ENCODE results near the gene MED6. TPM values are rescaled to one million over a fixed set of nuclear protein-coding genes. Genes with fewer than 3 reads are reported as not detected.

MED6 gene
- total RNA-seq, 1 experiment from 2014 or later: 24.4 TPM

DNA sequence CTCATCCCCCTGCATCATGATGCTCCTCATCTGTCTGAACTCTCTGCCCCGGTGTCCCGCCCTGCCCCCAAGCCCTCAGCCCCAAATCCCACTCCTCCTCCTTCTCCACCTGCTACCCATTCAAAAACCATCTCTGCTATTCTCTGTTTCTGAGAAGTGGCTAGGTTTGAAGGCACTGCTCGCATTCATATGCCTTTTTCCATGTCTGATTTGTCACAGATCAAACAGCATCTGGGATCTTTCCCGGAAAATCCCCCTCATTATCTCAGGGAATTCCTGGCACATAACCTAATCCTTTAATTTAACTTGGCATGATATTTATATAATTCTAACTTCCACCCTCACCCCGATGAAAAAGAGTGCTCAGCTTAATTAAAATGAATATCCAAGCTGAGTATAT, 62.4 kb downstream of the MED6 start:
- ChIA-PET CTCF (no interaction called here), POLR2A (no interaction called here)
- no TSS peak for BruUV-seq (replicated peaks)
- no peaks in the 10 kb centered on the region for H3K4me1 ChIP-seq (ENCODE audit: control insufficient read depth, insufficient read depth, low read length)
- H3K27me3 ChIP-seq (ENCODE audit: control insufficient read depth, insufficient read depth, low read length): no peaks in the 10 kb centered on the region
- in situ Hi-C loops (cut with HindIII; ENCODE audit: low pct_unique_long_range_greater_than_20kb, low sequenced_read_pairs) (no loop called here), intact Hi-C loops (cut with micrococcal nuclease; ENCODE audit: unreplicated experiment) (no loop called here)
- no peaks in the 10 kb centered on the region for H3K9me3 ChIP-seq (ENCODE audit: control insufficient read depth, insufficient read depth, low read depth, low read length)
- DNase-seq (ENCODE audit: low read depth, low spot score): no peak
- no peak for ATAC-seq
- no peaks in the 10 kb centered on the region for H3K36me3 ChIP-seq (ENCODE audit: control insufficient read depth, insufficient read depth, low read length)
- no peak overlapping the region for H3K27ac ChIP-seq (ENCODE audit: low read length)
- TF ChIP-seq, protein P1, sequence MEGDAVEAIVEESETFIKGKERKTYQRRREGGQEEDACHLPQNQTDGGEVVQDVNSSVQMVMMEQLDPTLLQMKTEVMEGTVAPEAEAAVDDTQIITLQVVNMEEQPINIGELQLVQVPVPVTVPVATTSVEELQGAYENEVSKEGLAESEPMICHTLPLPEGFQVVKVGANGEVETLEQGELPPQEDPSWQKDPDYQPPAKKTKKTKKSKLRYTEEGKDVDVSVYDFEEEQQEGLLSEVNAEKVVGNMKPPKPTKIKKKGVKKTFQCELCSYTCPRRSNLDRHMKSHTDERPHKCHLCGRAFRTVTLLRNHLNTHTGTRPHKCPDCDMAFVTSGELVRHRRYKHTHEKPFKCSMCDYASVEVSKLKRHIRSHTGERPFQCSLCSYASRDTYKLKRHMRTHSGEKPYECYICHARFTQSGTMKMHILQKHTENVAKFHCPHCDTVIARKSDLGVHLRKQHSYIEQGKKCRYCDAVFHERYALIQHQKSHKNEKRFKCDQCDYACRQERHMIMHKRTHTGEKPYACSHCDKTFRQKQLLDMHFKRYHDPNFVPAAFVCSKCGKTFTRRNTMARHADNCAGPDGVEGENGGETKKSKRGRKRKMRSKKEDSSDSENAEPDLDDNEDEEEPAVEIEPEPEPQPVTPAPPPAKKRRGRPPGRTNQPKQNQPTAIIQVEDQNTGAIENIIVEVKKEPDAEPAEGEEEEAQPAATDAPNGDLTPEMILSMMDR (IDR thresholded peaks at IDR 0.05): no peak
- TF ChIP-seq POLR2AphosphoS5 (IDR thresholded peaks at IDR 0.05; ENCODE audit: low read depth, low read length) (no peak), TCF7L2 (IDR thresholded peaks at IDR 0.05; ENCODE audit: low read depth, low read length) (no peak), SIN3A (IDR thresholded peaks at IDR 0.05; ENCODE audit: borderline replicate concordance, insufficient read depth, low read depth, low read length) (no peak)
- TF ChIP-seq, protein P2, sequence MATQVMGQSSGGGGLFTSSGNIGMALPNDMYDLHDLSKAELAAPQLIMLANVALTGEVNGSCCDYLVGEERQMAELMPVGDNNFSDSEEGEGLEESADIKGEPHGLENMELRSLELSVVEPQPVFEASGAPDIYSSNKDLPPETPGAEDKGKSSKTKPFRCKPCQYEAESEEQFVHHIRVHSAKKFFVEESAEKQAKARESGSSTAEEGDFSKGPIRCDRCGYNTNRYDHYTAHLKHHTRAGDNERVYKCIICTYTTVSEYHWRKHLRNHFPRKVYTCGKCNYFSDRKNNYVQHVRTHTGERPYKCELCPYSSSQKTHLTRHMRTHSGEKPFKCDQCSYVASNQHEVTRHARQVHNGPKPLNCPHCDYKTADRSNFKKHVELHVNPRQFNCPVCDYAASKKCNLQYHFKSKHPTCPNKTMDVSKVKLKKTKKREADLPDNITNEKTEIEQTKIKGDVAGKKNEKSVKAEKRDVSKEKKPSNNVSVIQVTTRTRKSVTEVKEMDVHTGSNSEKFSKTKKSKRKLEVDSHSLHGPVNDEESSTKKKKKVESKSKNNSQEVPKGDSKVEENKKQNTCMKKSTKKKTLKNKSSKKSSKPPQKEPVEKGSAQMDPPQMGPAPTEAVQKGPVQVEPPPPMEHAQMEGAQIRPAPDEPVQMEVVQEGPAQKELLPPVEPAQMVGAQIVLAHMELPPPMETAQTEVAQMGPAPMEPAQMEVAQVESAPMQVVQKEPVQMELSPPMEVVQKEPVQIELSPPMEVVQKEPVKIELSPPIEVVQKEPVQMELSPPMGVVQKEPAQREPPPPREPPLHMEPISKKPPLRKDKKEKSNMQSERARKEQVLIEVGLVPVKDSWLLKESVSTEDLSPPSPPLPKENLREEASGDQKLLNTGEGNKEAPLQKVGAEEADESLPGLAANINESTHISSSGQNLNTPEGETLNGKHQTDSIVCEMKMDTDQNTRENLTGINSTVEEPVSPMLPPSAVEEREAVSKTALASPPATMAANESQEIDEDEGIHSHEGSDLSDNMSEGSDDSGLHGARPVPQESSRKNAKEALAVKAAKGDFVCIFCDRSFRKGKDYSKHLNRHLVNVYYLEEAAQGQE (IDR thresholded peaks at IDR 0.05; ENCODE audit: insufficient read depth in 1 of 2, low read depth in 2 of 2, low read length in 1 of 2): no peak
- H3K4me3 ChIP-seq (ENCODE audit: low read depth in 2 of 2, low read length in 2 of 2): no peak overlapping the region

DNA sequence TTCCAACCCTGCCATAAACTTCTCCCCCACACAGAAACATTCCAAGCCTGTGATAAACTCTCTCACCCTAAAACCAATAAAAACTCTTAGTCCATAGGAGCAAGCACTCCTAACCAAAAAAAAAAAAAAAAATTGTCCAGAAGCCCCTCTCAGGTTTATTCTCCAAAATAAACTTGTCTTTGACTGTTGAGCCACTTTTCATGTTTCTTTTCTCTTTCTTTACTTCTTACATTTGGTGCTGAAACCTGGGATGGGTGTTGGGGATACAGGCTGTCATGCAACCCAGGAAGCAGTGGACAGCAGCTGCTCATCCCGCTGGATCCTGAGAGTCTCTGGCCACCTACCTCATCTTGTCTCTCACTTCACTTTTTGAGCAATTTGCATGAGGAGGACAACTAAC, 63.6 kb downstream of the MED6 start:
- Histone ChIP-seq H3K27me3 (ENCODE audit: control insufficient read depth, insufficient read depth, low read length) (no peaks in the 10 kb centered on the region), H3K9me3 (ENCODE audit: control insufficient read depth, insufficient read depth, low read depth, low read length) (0 out of 2 replicates have a peak, but pooled peaks cover 2% of the 10 kb centered on the region), H3K4me1 (ENCODE audit: control insufficient read depth, insufficient read depth, low read length) (no peaks in the 10 kb centered on the region), H3K27ac (ENCODE audit: low read length) (no peak overlapping the region), H3K36me3 (ENCODE audit: control insufficient read depth, insufficient read depth, low read length) (no peaks in the 10 kb centered on the region), H3K4me3 (ENCODE audit: low read depth in 2 of 2, low read length in 2 of 2) (no peak overlapping the region)
- CTCF ChIA-PET: interaction anchor here (0.6 kb wide), 1 partner anchor 30 kb away, joined by 3 read pairs; no protein-coding TSS in a partner anchor
- no peak for ATAC-seq
- DNase-seq (ENCODE audit: low read depth, low spot score): no peak
- POLR2A ChIA-PET: no interaction called here
- BruUV-seq (replicated peaks): no TSS peak
- in situ Hi-C loops (cut with HindIII; ENCODE audit: low pct_unique_long_range_greater_than_20kb, low sequenced_read_pairs): no loop called here
- intact Hi-C loops (cut with micrococcal nuclease; ENCODE audit: unreplicated experiment): no loop called here
- TF ChIP-seq POLR2AphosphoS5 (IDR thresholded peaks at IDR 0.05; ENCODE audit: low read depth, low read length) (no peak), SIN3A (IDR thresholded peaks at IDR 0.05; ENCODE audit: borderline replicate concordance, insufficient read depth, low read depth, low read length) (no peak), TCF7L2 (IDR thresholded peaks at IDR 0.05; ENCODE audit: low read depth, low read length) (no peak)
- TF ChIP-seq, protein P2 (IDR thresholded peaks at IDR 0.05; ENCODE audit: insufficient read depth in 1 of 2, low read depth in 2 of 2, low read length in 1 of 2): no peak
- TF ChIP-seq, protein P1 (IDR thresholded peaks at IDR 0.05): no peak

Data from Panc1 (cell line).